ENCODE measurements around the gene GTF2F2.

GTF2F2 gene

DNA sequence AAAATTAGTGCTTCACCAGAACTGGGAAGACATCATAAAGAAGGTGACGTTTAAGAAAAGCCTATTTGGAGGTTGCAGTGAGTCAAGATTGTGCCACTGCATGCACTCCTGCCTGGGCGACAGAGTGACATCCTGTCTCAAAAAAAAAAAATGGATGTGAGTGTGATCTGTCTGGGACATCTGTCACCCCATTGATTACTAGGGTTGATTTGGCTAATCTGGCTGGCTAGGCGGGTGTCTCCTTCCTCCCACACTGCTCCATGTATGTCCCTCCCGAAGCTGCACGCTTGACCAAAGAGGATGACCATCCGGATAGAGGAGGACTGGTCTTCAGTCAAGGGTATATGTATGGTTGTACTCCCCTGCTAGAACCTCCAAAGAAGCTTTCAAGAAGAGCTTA, 2.6 kb downstream of the GTF2F2 start:
- TF ChIP-seq, protein P1, sequence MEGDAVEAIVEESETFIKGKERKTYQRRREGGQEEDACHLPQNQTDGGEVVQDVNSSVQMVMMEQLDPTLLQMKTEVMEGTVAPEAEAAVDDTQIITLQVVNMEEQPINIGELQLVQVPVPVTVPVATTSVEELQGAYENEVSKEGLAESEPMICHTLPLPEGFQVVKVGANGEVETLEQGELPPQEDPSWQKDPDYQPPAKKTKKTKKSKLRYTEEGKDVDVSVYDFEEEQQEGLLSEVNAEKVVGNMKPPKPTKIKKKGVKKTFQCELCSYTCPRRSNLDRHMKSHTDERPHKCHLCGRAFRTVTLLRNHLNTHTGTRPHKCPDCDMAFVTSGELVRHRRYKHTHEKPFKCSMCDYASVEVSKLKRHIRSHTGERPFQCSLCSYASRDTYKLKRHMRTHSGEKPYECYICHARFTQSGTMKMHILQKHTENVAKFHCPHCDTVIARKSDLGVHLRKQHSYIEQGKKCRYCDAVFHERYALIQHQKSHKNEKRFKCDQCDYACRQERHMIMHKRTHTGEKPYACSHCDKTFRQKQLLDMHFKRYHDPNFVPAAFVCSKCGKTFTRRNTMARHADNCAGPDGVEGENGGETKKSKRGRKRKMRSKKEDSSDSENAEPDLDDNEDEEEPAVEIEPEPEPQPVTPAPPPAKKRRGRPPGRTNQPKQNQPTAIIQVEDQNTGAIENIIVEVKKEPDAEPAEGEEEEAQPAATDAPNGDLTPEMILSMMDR (IDR thresholded peaks at IDR 0.05) = no peak
- no peak for DNase-seq (ENCODE audit: low spot score)
- no peak overlapping the region for H3K27ac ChIP-seq
- no peak overlapping the region for H3K4me3 ChIP-seq

DNA sequence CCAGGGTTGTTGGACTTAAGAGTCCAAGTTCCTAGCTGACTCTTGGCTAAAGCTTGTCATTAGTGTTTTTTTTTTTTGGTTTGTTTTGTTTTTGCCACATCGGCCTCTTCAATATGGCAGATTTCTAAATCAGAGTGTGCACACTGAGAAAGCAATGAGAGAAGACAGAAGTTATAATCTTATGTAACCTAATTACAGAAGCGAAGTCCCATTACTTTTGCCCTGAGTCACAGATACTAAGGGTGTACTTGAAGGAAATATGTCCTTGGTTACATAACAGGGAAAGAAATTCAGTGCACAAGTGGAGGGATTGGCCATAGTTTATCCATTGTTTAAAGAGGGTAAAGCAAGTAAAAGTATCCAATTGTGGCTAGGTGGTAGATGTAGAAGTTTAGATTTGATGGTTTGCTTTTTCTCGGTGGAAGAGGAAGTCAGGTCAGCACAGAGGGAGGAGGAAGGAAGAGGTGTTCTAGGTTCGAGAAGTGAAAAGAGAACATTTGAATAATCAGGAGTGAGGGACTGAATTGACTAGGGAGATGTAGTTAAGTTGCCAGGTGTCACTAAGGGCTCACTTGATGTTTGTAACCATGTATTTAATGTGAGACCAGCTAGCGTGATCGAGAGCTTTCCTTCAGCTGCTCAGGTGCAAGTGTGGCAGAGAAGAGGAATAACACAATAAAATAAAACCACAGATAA, 12.2 kb downstream of the GTF2F2 start:
- H3K27ac ChIP-seq = no peak overlapping the region
- DNase-seq (ENCODE audit: low spot score) = no peak
- TF ChIP-seq, protein P1 (IDR thresholded peaks at IDR 0.05) = no peak
- H3K4me3 ChIP-seq = no peak overlapping the region

DNA sequence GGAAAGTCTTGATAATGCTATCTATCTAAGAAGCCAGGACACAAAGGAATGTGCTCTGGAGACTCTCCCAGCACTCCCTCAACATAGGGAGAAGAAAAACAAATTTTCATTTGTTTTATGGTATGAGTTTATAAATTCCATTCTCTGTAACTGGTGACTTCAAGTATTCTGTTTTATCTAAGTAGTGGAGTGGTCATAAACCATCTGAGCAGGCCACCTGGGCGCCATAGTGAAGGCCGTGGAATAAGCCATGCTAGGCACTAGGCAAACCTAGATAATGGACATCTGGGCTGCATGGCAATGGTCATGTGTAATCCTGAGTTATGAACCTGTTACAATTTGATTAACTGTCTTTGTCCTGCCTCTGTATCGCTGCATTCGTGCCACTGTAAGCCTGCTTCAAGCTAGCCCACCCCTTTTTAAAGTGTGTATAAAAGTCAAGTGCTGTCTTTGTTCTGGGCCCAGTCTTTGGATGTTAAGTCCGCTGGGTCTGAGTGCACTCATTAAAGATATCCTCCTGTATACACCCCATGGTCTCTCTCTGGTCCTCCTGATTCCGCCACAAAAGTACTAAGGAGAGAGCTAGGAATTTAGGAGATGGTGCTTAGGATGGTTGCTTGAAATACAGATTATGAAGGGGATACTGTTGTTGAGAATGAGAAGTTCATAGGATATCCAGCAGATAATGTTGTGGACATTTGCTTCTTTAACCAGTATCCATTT, 13.2 kb downstream of the GTF2F2 start:
- Histone ChIP-seq H3K4me3 (no peak overlapping the region), H3K27ac (no peak overlapping the region)
- DNase-seq (ENCODE audit: low spot score) = no peak
- TF ChIP-seq, protein P1 (IDR thresholded peaks at IDR 0.05) = no peak

DNA sequence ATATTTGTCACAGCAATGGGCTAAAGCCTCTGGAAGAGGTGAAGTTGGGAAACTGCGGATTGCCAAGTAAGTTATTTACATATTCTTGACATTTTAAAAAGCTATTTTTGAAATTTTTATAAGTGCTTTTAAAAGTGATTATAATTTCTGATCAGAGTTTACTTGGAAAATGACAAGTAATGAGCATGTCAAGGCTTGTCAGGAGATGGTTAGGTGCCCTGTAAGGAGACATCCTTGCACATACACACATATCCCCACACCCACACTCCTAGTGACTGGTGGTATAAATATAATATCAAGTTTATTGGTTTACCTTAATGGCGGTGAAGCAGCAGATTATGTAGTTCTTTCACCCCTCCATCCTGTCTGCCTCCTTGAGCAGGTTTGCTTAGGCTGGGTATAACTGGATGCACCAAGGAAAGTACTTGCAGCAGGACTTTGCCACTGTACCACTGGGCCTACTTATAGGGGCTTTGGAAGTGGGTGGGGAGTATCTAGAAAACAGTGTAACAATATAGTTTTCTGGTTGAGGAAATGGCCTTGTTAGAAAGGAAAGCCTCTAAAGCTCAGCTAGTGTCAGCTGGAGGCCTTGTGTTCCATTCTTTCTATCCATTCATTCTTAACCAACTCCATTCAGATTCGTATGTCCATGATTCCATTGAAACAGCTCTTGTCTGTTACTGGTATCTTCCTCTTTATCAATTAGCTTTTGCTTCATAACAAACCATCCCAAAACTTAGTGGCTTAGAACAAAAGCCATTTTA, 16.6 kb downstream of the GTF2F2 start:
- H3K27ac ChIP-seq = no peak overlapping the region
- no peak for DNase-seq (ENCODE audit: low spot score)
- no peak overlapping the region for H3K4me3 ChIP-seq
- TF ChIP-seq, protein P1 (IDR thresholded peaks at IDR 0.05) = no peak

DNA sequence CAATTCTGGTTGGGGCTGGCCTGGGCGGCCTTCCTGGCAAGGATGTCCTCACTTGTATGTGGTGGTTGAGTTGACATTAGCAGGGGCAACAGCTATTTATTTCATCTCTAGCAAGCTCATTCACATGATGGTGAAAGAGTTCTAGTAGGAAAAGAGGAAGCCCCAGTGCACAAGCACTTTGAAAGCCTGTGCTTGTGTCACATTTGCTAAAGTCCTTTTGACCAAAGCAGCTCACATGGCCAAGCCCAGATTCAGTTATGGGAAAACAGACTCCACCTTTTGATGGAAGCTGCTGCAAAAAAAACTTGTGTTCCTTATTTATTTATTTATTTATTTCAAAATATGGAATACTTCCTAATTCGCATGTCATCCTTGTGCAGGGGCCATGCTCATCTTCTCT, 17.2 kb downstream of the GTF2F2 start:
- H3K4me3 ChIP-seq = no peak overlapping the region
- no peak overlapping the region for H3K27ac ChIP-seq
- DNase-seq (ENCODE audit: low spot score) = no peak
- TF ChIP-seq, protein P1 (IDR thresholded peaks at IDR 0.05) = no peak

DNA sequence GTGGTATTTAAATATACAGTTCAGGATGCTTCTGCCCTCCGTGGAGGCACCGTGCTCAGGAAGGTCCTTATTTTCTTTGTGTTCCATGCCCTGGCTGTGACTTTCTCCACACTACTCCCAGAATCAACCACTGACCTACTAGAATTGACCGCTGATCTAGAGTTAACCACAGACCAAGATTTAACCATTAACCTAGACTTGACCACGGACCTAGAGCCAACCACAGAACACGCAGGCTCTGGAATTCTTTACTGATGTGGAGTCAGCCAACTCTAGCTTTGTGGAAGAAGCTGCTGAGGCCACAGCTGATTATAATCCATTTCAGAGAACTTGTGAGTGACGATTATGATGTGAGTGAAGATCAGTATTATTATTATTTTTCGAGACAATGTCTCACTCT, 18.0 kb downstream of the GTF2F2 start:
- DNase-seq (ENCODE audit: low spot score) = no peak
- TF ChIP-seq, protein P1 (IDR thresholded peaks at IDR 0.05) = no peak

More for the DNA sequence above, 18.0 kb downstream of the GTF2F2 start:
- Histone ChIP-seq H3K4me3 (no peak overlapping the region), H3K27ac (no peak overlapping the region)

Data from coronary artery (tissue), 2 donors.